Testis (tissue), 2 donors: ENCODE measurements around the gene RPL10.

Experiments used
- CTCF ChIP-seq, 3 experiments: fragments of 450-650 bp in 2 of 3; fragments of 200-600 bp in 1 of 3; sonication (generic) in 1 of 3; IDR thresholded peaks; one replicate each; pipeline ENCODE4 v1.5.1; 2016 to 2019; ENCODE audit warnings: antibody characterized with exemption in 3 of 3, mild to moderate bottlenecking in 2 of 3, moderate library complexity in 1 of 3
- POLR2A ChIP-seq: fragments of 450-650 bp; IDR thresholded peaks from one replicate; pipeline ENCODE4 v1.6.1; 2017; ENCODE audit warnings: antibody characterized with exemption, mild to moderate bottlenecking, moderate library complexity

DNA sequence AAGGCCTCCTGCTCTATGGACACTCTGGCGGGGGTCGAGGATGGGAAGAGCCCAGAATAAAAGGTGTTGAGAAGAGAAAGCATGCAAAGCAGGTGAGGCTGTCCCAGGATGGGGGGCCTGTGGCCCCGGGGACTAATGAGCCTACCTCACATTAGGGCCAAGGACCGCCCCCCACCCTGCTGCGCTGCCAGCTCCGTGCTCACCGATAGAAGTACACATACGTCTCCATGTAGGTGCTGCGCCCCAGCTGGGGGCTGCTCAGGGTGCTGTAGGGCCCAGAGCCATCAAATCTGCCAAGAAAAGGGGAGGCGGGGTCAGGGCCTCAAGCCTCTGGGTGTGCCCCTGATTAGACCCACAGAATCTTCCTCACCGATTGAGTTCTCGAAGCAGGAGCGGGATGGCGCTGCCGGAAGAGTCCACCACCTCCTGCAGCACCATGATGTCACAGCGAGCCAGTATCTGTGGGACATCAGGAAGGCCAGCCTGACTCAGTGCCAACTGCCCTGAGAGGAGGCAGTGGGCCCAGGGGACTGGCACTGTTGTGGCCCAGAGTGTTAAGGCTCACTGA is 6.5 kb downstream of the RPL10 start:
- TF ChIP-seq CTCF (IDR thresholded peaks at IDR 0.05) (no peak), POLR2A (no peak)
